NCI-H748 treated with DMSO at 0.1 percent for 48 hours (cell line): ENCODE results near the gene CDC6.

Experiments
- DNase-seq: peaks from one replicate; lab custom pipeline; 2025; lab: John Stamatoyannopoulos, UW

Gene CDC6

DNA sequence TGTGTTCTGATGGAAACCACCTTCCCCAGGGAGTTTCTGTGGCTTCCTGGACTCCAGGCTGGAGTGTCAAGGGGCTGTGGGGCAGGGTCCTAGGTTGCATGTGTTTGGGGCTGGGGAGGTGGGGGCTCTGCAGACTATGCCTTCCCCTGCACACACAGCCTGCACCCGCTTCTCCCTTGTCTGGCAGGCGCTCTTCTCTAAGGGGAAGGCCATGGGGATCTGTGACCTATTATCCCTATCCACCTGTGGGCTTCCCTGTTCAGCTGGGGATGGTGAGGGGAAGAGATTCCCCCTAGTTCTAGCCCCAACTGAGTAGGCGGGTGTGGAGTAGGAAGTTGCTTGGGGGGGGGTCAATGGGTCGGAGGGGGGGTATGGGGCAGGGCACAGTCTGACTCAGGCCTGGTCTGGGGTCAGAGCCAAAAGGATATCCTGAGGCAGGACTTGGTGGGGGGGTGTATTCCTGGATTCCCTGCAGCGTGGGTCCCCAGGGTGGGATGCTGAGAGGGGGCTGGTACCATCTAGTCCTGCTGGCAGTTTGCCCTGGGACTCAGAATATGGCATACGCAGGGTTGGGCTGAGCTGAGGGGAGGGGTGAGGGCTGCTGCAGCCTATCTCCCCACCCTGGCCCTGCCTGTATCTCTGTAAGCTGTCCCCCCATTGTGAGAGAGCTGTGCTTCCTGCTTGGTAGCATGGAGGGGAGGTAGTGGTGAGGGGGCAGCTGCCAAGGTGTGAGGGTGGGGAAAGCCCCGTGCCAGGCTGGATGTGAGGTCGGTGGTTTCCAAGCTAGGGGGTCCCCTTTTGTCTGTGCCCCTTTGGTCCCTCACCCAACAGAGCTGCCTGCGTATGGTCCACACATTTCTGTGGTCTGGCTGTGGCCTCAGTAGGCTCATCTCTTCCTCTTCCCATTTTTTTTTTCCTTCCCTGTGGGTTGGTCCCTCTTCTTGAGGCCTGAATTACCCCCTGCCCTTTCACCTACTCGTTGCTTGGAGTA is 36.0 kb downstream of the CDC6 start:
- no peak for DNase-seq

DNA sequence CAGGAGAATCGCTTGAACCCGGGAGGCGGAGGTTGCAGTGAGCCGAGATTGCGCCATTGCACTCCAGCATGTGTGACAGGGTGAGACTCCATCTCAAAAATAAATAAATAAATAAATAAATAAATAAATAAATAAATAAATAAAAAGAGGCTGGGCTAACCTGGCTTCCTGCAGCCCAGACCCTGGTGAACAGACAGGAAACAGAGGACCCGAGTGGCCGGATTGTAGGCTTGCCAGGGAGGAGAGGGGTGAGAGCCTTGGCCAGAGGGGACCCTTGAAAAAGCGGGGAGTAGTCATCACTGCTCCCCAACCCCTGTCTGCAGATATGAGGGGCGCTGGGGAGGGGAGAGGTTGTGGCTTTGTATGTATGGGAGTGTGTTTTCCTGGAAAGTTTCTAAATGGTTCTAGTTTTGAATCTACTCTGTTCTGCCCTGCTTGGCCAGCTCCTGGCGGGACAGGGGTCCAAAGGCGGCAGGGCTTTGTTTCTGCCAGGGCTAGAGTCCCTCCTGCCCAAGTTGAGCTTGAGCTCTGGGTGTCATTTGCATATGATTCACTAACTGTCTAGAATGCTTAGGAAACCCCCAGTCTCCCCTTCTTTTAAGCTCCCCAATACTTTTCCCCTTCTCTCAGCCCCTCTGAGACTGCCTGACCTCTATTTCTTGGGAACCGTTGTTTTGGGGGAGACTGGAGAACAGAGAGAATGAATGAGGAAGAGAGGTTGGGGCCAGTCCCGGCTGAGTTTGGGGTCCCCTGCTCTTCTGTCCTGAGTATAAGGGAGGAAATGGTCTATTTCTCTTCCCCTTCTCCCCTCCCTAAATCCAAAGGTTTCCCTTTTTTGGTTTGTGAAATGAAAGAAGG is 37.7 kb downstream of the CDC6 start:
- DNase-seq: no peak

DNA sequence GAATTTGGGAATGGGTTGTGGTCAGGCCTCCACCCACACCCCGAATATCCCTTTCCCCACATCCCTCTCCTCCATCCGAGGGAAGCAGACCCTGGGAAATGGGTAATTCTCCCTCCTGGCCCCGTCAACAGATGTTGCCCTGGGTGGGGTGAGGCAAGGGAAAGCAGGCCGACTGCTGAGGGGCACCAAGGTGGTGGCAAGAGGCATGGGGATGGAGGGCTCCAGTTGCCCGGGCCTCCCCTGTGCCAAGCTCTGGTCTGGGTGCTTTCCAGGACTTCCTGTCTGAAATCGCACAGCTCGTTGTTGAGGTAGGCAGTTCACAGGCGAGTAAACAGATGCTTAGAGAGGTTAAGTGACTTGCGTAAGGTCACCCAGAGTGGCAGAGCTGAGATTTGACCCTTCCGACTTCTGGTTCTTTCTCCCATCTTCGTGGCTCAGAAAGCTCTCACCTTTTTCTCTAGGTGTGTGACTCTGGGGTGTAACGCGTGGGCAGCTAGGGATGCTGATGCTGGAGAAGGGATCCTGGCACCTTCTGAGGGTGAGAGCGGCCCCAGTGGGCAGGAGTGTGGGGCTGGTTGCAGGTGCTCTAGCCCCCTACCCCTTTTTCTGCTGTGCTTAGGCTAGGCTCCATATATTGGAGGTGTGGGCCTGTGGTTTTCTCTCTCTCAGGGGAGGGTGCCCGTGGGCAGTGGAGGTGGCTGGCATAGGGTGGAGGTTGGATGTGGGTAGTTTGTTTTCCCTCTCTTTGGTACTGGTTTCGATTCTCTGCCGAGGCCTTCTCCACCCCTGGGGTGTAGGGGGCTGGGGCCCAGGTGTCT is 38.5 kb downstream of the CDC6 start:
- DNase-seq: no peak

DNA sequence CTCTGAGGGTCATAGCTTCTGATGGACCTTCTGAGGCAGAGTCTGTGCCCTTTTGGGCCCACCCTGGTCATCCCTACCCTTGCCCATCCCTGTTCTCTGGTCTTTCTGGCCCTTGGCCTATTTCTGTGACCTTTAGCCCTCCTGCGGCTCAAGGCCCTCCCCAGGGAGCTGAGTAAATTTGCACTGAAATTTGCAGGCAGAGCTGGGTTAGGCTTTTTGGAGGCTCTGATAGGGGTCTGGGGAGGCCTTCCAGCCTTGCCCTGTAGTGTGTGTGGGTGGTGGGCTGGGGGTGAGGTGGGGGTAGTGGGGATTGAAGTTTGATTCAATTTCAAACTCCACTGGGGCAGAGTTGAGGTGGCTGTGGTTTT is 39.1 kb downstream of the CDC6 start:
- DNase-seq: no peak

DNA sequence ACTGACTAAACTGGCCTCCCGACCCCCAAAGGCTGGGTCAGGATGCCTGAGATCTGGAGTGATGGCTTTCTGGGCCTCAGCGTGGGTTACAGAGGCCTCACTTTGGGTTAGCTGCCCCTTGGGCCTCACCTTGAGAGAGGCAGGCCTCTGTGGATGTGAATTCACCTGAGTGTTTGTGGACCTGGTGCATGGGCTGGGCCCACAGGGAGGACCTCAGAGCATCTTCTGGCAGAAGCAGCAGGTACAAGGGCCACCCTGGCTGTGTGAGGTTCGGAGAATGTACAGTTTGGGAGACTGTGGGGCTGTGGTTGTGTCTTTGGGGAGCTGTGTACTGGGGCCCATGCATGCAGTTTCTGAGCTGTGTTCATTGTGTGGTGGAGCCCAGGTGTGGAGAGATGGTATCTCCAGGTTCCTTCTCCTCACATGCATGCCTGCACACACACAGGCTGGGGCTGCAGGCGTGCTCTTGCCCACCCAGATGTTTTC is 39.6 kb downstream of the CDC6 start:
- no peak for DNase-seq

DNA sequence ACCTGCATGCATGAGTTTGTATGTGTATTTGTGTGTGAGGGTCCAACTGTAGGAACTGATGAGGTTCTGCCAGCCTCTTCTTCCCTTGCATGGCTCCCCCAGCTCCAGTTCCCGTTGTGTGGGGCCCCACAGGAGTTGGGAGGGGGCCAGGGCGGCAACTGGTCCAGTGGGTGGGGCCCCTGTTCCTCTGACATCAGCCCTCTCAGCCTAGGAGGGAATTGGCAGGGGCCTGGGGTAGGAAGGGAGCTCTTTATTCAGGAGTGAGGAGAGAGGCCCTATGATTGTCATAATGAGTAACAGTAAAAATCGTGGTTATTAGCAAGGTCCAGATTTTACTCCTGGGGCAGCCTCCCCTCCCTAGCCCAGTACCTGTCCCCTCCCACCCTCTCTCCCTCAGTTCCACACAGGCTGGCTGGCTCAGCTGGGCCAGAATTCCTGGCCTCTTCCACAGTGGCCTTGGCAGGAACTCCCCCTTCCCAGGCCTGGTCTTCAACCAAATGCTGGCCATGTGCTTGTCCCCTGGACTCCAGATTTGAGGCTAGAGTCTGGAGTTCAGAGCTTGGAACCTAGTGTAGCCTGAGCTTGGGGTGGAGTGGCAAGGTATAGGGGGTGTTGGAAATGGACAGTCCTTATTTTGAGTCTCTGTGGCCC is 40.2 kb downstream of the CDC6 start:
- no peak for DNase-seq

DNA sequence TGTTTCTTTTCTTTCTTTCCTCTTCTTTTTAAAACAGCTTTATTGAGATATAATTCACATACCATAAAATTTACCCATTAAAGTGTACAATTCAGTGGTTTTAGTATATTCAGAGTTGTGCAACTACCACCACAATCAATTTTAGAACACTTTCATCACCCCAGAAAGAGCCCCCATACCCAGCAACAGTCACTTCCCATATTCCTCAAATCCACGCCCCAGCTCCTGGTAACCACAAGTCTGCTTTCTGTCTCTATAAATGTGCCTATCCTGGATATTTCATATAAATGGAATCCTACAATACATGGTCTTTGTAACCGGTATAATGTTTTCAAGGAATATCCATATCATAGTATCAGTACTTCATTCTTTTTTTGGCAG is 40.7 kb downstream of the CDC6 start:
- DNase-seq: no peak

DNA sequence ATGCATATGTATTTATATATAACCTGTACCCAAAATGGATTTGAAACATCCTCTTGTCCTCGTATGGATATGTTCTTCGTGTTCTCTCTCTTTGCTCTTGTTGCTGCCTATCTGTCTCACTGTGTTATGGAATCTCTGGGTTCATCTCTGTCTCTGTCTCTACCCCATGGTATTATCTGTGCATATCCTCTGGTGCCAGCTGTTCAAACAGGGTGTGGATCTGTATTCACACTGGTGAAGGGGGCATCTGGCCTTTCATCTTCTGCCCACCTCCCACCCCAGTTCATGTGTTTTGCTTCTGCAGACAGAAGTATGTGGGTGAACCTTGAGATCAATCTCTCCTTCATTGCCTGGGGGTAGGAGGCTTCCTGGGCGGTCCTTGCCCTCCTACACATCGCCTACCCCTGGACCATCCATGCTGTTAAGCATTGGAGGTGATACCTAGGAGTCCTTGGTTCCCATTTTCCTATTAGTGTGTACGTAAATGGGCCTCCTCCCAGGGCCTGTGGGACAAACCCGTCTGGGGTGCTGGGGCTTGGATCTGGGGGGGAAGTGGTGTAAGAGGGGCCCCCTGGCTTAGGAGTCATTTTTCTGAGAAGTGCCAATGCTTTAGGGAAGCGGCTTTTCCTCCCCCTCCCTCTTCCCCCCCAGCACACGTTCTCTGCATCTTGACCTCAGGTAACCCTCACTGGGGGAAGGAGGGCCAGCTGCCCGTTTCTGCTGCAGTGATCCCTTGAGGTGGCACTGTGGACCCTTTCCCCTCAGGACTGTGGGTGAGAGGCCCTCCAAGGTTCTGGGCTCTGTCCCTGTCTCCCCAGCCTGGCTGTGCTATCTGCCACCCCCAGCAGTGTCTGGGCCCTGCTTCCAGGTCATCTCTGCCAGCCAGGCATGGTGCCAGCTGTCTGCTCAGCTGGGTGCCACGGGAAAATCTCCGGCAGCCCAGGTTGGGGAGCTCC is 42.4 kb downstream of the CDC6 start:
- DNase-seq: no peak

DNA sequence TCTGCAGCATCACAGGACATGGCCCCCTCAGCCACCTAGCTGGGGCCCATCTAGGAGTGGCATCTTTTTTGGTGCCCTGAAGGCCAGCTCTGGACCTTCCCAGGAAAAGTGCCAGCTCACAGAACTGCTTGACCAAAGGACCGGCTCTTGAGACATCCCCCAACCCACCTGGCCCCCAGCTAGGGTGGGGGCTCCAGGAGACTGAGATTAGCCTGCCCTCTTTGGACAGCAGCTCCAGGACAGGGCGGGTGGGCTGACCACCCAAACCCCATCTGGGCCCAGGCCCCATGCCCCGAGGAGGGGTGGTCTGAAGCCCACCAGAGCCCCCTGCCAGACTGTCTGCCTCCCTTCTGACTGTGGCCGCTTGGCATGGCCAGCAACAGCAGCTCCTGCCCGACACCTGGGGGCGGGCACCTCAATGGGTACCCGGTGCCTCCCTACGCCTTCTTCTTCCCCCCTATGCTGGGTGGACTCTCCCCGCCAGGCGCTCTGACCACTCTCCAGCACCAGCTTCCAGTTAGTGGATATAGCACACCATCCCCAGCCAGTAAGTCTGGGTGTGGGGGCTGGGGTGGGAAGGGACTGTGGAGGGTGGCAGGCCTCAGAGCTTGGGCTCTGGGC is 43.3 kb downstream of the CDC6 start:
- no peak for DNase-seq

DNA sequence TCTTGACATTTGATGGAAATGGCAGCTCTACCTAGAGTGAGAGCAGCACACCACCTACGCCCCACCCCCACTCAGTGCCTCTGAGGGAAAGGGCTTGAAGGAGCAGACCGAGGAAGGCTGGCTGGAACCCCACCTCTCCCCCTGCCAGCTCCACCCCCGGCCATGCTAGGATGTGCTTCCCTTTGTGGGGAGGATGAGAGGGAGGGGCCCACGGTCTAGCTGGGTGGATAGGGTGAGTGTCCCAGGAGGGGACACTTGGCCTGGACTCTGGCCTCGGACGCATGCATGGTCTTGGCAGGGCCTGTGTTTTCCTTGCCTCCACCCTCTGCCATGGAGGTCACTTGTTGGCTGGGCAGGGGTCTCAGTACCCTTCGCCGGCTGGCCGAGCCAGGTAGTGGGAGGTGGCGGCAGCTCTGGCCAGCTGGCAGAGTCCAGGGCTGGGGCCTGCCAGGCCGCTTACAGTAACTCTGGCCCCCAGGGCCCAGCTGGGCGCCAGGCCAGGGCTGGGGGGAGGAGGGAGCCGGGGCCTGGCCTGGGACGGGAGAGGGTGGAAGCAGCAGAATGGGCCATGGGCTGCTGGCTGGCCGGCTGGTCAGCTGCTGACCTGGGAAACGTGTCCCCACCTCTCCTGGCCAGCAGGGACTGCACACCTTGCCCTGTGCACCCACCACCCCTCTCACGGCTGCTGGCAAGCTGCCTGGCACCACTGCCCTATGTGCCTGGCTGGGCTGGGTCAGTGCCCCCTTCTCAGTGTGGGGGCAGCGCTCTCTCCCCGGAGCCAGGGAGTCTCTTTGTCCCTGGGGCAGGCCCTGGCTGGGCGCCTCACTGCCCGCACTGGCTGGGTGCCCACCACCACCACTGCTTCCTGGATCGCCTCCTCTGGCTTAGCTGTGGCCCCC is 44.3 kb downstream of the CDC6 start:
- DNase-seq: no peak

DNA sequence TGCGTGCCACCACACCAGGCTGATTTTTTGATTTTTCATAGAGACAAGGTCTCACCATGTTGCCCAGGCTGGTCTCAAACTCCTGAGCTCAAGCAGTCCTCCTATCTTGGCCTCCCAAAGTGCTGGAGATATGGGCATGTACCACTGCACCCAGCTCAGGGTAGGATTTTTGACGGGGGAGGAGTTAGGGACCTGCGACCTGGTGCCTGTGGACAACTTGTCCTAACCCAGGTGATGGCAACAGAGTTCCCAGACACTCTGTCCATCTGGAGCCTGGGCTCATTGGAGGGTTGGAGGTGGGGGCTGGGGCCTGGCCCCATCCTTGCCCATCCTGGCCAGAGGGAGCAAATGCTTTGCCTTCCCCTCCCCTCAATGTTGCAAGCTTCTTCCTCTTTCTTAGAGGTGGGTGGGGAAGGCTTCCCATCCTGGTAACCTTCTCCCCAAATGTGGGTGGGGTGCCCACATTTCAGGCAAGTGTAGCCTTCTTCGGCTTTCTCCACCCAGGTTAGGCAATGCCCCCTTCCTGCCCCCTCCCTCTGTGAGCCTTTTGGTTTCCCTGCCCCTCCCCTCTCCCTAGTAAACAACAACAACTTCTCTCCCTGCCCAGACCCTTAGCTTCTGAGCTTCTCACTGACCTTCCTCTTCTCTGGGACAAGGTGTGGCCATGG is 46.2 kb downstream of the CDC6 start:
- DNase-seq: no peak

DNA sequence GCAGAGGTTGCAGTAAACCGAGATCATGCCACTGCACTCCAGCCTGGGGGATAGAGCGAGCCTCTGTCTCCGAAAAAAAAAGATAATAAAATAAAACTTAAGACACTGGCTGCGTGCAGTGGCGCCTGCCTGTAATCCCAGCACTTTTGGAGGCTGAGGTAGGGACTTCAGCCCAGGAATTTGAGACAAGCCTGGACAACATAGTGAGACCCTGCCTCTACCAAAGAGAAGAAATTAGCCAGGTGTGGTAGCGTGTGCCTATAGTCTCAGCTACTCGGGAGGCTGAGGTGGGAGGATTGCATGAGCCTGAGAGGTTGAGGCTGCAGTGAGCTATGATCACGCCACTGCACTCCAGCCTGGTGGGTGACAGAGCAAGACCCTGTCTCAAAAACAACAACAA is 47.9 kb downstream of the CDC6 start:
- DNase-seq: no peak

DNA sequence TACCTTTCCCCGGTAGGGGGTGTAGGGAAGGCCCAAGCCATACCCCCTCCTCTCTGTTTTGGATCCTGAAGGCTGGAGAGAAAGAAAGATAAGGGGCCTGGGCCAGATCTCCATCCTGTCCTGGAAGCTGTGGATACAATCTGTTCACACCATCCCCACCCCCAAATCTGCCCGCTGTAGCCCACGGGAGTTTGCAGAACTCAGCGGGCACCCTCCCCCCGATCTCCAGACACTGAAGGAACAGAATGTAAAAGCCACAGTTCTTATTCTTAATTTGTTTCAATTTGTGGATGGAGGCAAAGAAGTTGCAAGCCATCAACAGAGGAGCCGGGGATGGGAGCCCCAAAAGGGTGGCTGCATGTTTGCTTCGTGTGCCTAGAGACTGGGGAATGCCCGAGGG is 49.7 kb downstream of the CDC6 start:
- DNase-seq: no peak

DNA sequence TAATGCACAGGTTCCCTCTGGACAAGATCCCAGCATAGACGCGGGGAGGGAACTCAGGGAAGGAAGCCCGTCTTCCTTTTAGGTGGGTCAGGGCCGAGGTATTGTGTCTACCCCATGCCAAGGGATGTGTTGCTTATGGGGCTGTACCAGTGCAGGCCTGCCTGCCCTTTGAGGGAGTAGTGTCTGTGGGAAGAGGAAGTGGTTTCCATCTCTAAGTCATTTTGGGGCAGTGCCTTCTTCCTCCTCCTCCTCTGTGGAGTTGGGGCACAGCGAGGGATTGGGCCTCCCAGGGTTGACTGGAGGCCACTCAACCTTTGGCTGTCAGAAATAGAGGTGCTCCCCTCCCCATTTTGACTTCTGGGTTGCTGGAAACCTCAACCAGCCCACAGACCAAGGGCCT is 50.4 kb downstream of the CDC6 start:
- DNase-seq: no peak

DNA sequence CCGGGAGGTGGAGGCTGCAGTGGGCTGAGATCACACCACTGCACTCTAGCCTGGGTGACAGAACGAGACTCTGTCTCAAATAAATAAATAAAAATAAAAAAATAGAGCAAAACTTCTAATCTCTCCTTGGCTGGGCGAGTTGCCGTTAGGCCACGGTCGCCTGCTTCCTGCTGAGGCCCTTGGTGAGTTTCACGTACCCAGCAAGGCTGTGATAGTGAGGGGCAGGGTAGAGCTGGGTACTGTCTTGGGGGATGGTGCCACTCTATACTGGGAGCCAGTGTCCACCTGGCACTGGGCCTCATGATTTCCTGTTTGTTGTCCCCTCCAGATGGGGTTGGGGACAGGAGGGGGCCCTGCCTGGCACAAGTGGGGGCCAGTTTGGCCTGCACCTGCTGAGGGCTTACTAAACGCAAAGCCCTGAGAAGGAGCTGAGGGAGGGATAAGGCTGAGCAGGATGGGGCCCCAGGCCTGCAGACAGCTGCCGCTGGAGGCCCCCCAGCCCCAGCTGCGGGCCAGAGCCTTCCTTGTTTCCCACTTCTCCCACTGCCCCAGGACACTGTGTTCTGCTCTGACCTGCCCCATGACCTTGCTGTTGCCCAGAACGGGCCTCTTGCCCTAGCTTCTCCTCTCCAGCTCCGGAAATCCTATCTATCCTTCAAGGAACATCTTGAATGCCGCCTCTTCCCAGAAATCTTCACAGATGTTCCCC is 51.4 kb downstream of the CDC6 start:
- DNase-seq: no peak

DNA sequence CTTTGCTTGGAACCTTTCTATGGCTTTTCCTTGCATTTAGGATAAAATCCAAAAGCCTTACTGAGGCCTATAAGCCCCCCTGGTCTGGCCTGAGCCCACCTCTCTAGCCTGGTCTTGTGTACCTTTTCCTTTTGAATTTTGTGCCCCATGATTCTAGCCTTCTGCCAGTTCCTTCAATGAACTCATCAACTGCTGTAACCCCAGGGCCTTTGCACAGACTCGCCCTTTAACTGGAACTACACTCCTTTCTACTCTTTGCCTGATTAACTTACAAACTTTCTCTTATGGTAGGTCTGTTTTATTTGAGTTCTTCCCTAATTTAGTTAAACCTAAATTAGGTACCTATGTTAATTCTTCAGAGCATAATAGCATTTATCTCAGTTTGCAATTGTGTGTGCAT is 52.6 kb downstream of the CDC6 start:
- DNase-seq: no peak
